NCI-H2029 treated with DMSO at 0.1 percent for 48 hours (cell line): ENCODE data around the gene JADE1.

Experiments
- DNase-seq: peaks from one replicate; lab custom pipeline; 2025; lab: John Stamatoyannopoulos, UW

Gene JADE1

DNA sequence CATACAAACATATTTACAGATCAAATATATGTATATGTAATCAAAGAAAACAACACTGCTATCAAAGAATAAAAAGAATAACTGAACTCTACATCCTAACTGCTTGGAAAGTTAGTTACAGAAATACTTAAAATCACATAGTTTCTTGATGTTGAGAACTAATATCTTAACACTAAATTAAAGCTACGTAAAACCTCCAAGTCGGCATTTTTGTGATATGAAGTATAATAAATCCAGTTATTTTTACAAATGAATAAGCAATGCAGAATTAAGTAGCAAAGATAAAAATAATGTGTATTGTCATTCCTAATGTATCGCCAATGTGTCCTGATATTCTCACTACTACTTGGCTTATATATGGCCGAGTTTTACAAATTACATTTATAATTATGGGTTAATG lies 68.4 kb downstream of the JADE1 start:
- DNase-seq: no peak

DNA sequence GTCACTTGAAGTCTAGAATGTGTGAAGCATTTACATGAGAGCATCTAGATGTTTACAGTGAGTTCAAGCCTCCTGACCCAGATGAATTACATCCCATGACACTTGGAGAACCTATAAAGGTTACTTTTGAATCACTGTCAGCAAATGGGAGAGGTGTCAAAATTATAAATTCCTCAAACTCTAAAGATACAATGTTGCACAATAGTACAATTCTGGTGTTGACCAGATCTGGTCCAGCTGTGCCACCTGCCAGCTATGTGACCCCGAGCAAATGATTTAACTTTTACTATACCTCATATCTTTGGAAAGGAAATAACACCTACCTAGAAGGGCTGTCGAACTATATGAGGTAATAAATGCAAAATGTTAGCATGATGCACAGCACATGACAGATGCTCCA lies 69.8 kb downstream of the JADE1 start:
- DNase-seq: no peak

DNA sequence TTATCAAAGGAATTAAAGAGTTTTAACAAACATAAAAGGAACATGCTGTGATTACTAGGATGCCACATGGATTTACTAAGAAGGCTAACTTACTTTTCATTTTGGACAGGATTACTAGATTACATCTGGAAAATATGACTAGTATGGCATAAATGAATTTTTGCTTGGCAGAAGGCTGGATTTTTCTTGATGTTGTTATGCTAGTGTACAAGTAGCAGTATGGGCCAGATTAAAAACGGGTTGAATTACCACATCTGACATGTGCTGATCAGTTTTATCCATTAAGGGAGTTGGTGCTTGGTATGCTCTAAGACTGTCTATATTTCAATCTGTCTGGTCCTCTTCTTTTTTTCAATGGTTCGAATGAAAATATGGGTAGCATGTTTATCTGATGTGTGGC lies 70.5 kb downstream of the JADE1 start:
- DNase-seq: no peak

DNA sequence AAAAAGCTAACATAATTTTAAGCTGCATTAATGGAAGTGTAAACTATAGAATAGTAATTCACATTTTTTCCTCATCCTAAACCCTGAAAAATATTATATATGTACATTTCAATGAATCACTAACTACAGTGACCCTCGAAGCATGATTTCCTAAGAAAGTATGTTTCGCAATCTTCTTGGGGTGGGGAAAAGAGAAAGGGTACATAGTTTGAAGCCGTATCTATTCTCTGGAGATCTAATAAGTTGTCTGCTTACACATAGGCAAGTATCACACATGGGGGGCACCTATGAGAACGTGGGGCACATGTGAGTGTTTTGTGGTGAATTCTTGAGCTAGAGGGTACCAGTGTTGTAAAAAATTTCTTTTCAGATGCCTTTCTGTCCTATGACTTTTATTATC lies 71.2 kb downstream of the JADE1 start:
- no peak for DNase-seq

DNA sequence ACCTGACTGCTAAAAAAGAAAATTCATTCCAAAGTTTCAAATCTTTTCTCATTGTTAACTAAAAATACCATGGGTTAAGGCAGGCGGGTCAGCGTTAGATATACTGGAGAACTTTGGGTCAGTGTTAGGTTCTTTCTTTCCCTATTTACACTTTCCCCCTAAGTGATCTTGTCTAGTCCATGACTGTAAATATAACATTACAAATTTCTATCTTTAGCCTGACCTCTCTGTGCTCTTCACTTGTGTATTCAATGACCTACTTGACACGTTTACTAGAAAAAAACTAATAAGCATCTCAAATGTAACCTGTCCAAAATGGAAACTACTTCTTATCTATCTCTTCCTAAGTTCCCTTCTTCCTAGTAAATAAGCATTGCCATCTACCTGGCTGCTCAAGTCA lies 95.3 kb downstream of the JADE1 start:
- no peak for DNase-seq

DNA sequence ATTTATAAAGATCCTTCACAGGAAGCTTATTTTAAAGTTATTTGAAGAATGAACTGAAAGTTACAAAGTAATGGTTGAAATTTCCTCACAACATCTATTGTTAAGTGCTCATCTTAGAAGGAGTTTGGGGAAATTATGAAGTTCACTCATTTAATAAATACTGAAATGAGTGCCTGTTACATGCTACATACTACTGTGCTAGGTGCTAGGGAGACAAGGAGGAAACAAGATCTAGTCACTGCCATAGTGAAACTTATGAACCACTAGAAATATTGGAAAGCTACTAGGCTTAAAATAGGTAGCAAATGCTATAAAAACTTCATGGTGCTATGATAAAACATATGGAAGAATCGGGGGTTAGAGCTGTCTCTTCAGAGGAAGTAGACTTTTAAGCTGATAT lies 97.1 kb downstream of the JADE1 start:
- no peak for DNase-seq

DNA sequence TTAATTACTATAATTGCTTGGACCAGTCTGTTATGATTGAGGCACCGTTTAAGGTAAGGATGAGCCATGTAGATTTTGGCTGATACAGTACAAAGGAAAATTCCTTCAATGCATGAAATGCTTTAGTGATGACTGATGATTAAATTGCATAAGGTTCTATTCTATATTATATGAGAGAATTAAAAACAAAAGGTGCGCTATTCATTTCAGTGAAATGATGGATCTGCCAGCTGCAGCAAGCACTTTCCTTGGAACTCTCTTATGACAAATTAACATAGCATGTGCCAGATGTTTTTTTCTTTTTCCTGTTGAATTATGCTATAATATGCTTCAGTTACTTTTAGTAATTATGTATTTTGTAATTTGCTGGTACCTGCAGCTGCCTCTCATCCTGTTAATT lies 98.5 kb downstream of the JADE1 start:
- DNase-seq: no peak

DNA sequence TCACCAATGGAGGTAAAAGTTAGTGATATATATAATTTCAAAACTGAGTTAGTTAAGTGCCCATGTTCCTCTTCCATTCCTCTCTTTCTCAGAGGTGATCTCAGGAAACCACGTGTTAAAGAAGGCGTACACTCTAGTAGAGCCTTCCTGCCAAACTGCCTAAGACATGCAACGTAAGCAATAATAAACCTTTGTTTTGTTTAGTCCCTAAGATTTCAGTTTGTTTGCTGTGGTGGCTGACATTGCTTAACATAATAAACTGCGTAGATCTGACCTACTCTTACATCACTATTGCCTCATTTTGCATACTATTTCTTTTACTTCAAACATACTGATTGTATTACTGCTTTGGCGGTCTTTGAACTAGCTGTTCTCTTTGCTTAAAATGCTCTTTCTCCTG lies 99.2 kb downstream of the JADE1 start:
- DNase-seq: no peak

DNA sequence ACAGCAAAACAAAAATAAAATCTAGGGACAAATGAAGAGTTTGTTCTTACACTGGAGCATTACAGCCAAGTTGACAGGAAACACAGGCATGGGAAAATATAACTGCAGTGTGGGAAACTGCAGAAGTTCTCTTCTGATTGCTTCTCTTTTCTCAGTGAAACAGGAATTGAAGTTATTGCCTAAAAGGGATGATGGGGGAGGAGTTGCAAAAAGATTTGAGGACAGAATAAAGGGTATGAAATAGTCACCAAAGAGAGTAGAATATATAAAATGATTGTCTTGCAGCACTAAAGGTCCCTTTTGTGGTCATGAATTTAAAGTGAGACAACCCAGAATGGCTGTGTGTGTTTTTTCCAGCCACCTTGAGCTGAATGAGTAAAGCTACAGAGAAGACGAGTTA lies 103.7 kb downstream of the JADE1 start:
- no peak for DNase-seq

DNA sequence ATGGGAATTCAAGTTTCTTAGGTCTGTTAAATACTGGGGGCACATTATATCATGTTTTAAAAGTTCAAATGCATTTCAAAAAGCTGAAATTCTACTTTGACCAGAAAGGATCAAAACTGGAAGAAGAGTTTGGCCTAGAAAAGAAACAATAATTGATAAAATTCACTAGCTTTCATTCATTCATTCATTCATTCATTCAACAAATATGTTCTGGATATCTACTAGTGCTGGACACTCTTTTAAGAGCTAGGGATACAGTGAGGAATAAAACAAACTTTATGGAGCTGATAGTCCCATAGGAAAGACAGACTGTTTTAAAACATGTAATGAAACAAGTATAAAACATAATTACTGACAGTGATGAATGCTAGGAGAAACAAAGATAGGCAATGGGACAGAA lies 106.0 kb downstream of the JADE1 start:
- DNase-seq: no peak

DNA sequence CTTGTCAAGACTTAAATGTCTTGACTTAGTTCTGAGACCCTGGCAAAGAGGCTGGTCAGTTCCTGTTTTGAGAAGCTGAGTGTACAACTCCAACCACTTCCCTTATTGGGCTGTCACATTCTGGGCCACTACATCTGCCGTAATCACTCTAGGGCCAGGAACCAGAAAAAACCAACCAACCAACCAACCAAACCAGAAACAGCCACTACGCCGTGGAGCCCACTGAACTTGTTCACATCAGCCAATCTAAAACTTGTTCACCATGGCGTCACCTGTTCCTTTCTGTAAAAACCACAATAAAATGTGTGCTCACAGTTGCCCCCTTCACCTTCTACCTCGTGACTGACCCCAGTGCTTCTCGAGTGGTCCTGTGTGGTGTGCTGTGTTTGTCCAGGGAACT lies 107.3 kb downstream of the JADE1 start:
- no peak for DNase-seq

DNA sequence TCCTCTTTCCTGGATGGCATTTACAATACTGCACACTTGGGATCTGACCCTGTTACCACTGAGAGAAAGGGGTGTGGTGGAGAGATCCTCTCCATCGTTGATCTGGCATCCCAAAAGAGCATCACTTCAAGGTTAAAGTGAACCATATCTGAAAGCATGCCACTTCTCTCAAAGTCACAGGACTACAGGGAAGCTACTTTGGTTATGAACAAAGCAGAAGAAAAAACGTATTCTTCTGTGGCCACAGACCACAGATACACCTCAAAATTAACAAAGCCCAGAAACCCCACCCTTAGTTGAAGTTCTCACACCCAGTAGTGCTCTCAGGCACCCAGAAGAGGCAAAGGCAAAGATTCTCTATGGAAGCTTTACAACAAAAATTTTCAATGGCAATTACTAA lies 108.3 kb downstream of the JADE1 start:
- DNase-seq: no peak

DNA sequence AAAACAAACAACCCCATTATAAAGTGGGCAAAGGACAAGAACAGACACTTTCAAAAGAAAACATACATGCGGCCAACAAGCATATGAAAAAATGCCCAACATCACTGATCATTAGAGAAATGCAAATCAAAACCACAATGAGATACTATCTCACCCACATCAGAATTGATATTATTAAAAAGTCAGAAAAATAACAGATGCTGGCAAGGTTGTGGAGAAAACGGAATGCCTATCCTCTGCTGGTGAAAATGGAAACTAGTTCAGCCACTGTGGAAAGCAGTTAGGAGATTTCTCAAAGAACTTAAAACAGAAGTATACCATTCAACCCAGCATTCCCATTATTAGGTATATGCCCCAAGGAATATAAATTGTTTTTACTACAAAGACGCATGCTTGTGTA lies 112.5 kb downstream of the JADE1 start:
- no peak for DNase-seq
